Uterine smooth muscle cell (primary cell): ENCODE data around the gene NELFCD. TPM values are rescaled to one million over a fixed set of nuclear protein-coding genes. Genes with fewer than 3 reads are reported as not detected.

ENCODE experiments used
- total RNA-seq: library from RNA; depleted of rRNA; stranded (reverse); fragments of >200 nt; gene quantifications from 2 replicates; pipeline ENCODE4 v1.2.3, GENCODE V29; 2014

NELFCD gene, protein sequence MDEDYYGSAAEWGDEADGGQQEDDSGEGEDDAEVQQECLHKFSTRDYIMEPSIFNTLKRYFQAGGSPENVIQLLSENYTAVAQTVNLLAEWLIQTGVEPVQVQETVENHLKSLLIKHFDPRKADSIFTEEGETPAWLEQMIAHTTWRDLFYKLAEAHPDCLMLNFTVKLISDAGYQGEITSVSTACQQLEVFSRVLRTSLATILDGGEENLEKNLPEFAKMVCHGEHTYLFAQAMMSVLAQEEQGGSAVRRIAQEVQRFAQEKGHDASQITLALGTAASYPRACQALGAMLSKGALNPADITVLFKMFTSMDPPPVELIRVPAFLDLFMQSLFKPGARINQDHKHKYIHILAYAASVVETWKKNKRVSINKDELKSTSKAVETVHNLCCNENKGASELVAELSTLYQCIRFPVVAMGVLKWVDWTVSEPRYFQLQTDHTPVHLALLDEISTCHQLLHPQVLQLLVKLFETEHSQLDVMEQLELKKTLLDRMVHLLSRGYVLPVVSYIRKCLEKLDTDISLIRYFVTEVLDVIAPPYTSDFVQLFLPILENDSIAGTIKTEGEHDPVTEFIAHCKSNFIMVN
- total RNA-seq = 49.1 and 72.0 TPM in 2 replicates

DNA sequence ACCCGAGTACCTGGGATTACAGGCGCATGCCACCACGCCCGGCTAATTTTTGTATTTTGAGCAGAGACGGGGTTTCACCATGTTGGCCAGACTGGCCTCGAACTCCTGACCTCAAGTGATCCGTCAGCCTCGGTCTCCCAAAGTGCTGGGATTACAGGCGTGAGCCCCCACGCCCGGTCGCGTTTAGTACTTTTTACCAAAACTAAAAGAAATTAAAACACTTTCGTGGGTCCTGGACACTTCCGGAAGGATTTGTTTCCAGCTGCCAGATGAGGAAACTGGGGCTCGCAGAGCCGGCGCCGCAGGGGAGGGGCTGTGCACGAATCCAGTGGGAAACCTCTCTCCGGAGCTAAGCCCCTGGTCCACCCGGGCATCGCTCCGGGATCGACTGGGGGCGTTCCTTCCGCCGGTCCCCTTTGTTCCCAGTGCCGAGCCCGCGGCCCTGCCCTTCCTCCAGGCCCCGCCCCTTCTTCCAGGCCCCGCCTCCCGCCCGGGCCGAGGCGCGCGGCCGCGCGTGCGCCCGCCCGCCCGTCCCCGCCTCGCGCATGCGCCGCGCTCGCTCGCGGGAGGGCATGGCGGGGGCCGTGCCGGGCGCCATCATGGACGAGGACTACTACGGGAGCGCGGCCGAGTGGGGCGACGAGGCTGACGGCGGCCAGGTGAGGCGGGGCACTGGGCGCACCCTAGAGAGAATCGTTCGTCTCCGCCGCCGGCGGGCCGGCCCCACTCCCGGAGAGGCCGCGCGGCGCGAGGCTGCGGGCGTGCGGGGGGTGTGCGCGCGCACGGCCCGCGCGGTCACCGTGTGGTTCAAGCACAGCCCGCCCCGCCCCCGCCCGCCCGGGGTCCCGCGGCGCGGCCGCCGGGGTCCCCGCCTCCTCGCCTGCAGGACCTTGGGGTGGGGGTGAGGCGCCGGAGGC lies at the start of gene NELFCD:
Gene NELFCD, plus strand, starts transcription at position 546 of the 917 bp plus-strand sequence. Its CDS starts 54 bp downstream, at position 600.

DNA sequence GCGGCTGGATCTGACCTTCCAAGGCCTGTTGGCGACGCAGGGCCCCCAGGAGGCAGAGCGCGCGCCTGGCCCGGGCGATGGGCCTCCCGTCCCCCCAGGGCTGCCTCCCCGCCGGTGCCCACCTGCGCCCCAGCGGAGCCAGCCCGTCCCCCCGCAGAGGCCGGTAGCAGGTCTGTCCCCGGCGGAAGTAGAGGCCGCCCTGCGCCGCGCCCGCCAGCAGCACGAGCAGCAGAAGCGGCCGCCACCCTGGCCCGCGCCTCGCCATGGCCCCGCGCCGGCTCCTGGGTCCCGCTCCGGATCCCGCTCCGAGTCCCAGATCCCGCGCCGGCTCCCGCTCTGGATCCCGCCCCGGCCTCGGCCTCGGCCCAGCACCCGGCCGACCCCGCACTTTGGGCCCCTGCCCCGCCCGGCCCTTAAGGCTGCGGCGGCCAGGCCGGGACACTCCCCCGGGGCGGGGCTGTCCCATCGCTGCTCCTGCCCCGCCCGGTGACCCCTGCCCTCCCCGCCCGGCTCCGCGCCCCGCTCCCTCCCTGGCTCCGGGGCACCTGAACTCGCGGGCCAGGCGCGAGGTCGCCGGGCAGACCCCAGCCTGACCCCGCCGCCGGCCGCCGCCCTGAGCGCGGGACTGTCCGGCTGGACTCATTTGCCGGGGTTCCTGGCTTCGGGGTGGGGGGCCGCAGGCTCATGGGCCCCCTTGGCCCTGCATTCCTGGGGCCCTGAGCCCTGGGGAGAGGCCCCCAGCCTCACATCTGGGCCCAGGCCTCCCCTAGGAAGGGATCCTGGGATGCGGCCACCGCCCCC lies 26.0 kb downstream of the NELFCD start, which contains the start of gene CTSZ:
Gene CTSZ, minus strand, starts transcription at position 391 of the 801 bp plus-strand sequence. Its CDS starts 126 bp downstream, at position 265.

GRCh38 chr20:59019217-59019616 lies 38.2 kb downstream of the NELFCD start, which contains the start of gene TUBB1:
TSS of gene TUBB1 (plus strand) at chr20:59019429. CDS start at chr20:59019523, 94 bp downstream.

DNA sequence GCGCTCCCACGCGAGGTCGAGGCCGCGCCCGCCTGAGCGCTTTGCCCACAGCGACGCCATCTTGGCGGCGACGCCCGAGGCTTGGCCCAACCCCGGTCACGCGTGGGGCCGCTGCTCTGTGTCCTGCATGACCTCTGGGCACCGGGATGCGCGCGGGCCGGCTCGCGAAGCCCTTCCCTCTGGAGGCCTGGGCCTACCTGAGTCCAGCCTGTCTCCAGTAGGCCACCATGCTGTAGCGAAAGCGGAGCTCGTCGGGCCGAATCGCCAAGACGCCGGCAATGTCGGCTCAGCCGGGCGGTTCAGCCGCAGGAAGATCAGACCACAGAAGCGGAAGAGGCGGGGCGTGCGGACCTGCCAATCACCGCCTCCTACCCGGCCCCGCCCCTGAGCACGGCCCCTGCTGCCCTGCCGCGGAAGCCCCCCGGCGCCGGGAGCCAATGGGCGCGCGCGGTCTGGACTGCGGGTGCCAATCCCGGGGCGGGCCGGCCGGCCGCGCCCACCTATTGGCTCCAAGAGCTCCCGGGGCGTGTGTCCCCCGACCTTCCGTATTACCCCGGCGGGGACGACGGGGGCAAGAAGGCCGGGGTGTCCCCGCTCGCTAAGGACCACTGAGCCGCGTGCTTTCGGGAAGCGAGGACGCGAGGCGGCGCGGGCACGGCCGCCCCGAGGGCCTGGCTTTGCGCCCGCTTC lies 51.1 kb downstream of the NELFCD start, which contains the start of gene ATP5F1E:
Gene ATP5F1E, minus strand, starts transcription at position 313 of the 690 bp plus-strand sequence. Its CDS starts 84 bp downstream, at position 229.

GRCh38 chr20:59042151-59042795 lies 61.2 kb downstream of the NELFCD start, which contains the start of gene PRELID3B:
TSS of gene PRELID3B (minus strand) at chr20:59042786. CDS start at chr20:59042730, 56 bp downstream.

Other genes with a start within 250 kb of the NELFCD start
- 0.87 and 1.00 TPM in 2 replicates for gene GNAS-AS1, start 130.4 kb upstream of the NELFCD start, total RNA-seq
- gene GNAS, start 128.5 kb upstream of the NELFCD start, total RNA-seq = 293 and 421 TPM in 2 replicates
- 116 and 141 TPM in 2 replicates for gene CTSZ, start 26.0 kb downstream of the NELFCD start, total RNA-seq
- not detected in 2 replicates for gene TUBB1, start 38.2 kb downstream of the NELFCD start, total RNA-seq
- gene ATP5F1E, start 51.1 kb downstream of the NELFCD start, total RNA-seq = 14.7 and 24.0 TPM in 2 replicates
- gene PRELID3B, start 61.5 kb downstream of the NELFCD start, total RNA-seq = 99.4 and 108 TPM in 2 replicates
- gene ZNF831, start 182.6 kb downstream of the NELFCD start, total RNA-seq = not detected in 2 replicates